Hindlimb muscle (tissue), 1 donor: ENCODE data around the gene TRIML1. TPM values are rescaled to one million over a fixed set of nuclear protein-coding genes. Genes with fewer than 3 reads are reported as not detected.

ENCODE experiments used
- DNase-seq: peaks from one replicate; pipeline ENCODE4 v3.0.0-alpha.2; 2013
- polyA plus RNA-seq: library from polyadenylated mRNA; unstranded; fragments of 120-200 nt; gene quantifications from one replicate; pipeline ENCODE4 v1.2.1, GENCODE V29; 2013; ENCODE audit not compliant: insufficient read length

The TRIML1 gene, protein sequence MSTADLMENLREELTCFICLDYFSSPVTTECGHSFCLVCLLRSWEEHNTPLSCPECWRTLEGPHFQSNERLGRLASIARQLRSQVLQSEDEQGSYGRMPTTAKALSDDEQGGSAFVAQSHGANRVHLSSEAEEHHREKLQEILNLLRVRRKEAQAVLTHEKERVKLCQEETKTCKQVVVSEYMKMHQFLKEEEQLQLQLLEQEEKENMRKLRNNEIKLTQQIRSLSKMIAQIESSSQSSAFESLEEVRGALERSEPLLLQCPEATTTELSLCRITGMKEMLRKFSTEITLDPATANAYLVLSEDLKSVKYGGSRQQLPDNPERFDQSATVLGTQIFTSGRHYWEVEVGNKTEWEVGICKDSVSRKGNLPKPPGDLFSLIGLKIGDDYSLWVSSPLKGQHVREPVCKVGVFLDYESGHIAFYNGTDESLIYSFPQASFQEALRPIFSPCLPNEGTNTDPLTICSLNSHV
- polyA plus RNA-seq = not detected

DNA sequence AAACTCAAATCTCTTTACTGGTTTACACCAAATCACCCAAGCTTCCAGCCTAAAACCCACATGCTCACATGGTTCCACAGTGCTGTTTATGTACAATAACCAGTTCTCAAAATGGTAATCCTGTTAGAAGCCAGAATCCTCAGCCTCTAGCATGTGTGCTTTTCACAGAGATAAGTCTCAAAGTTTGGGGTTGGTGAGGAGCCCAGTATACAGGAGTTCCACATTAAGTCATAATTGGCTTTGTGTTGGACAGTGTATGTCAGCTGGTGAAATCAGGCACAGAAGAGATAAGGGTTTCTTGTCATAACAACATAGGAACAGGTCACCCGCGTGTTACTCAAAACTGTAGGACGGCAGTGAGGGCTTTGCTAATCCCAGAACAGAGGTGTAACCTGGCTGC is at the start of gene TRIML1:
TSS of gene TRIML1 (plus strand) at position 301 of the 400 bp plus-strand sequence. CDS start 118 bp downstream, outside the sequence.
- DNase-seq = no peak

DNA sequence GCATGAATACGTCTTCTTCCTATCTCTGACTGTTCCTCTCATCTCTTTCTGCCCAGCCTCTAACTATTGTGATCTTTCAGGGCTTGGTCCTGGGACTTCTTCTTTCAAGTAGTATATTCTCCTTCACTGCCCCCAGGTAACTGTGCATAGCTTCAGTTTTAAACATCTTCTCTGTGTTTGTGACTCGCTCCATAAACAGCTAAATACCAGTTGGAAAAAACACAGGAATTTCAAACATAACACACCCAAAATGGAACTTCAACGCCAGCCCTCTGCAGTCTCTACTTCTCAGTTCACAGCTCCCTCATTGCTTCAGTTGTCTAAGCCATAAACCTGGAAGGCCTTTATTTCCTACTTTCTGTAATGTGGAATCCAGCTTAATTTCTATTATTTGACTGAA is 46.4 kb upstream of the TRIML1 start:
- no peak for DNase-seq

DNA sequence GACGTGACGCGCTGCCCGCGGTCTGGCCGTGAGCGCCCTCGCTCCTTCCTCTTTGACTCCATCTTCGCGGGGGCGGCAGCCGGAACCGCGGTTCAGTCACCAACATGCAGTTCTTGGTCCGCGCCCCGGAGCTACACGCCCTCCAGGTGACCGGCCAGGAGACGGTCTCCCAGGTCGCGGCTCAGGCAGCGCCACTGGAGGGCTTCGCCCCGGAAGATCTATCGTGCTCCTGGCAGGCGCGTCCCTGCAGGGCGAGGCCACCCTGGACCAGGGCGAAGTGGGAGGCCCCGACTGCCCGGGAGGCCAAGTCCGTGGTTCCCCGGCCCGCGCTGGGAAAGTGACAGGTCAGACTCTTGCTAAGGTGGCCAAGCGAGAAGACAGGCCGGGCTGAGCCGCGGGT is 32.8 kb upstream of the TRIML1 start:
- no peak for DNase-seq

DNA sequence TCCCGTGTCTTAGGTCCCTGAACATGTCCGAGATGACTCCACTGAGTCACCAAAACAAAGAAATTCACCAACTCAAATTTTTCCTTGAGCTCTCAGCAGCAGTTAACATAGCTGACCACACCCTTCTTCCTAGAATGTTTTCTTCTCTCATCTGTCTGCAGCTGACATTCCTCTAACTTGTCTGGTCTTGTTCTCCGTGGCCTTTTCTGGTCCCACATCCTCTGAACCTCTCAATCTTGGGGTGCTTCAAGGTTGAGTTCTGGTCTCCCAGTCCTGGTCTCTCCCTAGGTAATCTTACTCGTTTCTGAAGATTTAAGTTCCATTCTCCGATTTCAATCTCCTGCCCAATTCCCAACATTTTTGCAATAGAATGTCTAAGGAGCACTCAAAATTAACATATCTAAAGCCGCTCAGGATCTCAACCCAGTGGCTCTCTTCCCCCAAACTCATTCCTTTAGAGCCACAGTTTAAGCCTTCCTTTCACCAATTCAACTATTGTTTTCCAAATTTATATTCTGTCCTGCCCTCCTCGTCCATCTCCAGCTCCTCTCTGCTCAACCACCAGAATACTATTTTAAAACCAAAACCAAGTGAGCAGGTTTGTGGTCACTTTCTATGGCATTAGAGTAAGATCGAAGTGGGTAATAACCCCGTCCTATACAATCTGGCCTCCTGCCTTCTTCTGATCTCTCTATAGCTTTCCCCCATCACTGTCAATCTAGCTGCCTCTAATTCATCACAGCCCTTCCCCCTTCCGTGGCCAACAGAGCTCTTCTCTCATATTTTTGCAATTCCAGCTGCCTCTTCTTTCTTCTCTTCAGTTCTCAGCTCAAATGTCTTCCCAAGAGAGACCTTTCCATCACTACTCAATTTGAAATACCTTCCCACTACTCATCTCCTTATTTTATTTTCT is 31.1 kb upstream of the TRIML1 start:
- no peak for DNase-seq

DNA sequence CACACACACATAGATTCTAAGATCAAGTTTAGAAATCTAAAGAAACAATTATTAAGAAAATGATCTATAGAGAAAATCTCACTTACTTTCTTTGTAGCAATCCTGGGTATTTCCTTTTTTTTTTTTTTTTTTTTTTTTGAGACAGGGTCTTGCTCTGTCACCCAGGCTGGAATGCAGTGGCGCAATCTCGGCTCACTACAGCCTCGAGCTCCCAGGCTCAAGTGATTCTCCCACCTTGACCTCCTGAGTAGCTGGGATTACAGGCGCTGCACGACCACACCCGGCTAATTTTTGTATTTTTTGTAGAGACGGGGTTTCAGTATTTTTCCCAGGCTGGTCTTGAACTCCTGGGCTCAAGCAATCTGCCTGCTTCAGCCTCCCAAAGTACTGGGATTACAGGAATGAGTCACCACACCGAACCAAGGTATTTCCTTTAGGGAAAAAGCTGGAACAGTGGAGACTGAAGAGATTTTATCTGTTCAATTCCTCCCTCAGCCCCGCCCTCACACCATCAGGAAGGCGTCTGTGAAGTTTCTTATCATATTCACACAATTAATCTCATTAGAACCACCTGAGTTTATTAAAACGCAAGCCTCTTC is 30.0 kb upstream of the TRIML1 start, which contains the start of gene TRIML2:
TSS of gene TRIML2 (minus strand) at position 447 of the 599 bp plus-strand sequence. CDS start 4,235 bp downstream, outside the sequence.
- DNase-seq = no peak

DNA sequence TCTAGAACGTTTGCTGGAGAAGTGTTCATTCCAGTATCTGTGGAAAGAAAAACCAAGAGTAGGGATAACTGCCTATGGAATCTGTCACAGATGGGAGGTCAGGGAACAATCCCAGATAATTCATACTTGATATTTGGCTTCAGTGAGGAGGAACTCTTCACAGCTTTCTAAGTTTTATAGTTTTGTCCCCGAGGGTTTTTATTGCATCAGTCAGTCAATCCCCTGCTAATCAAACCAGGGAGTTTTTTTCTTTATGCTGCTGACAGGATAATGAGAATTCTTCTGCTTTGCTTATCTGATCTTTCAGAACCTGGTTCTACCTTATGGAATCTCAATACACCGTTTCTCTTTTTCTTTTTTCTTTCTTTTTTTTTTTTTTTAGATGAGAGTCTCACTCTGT is 29.2 kb upstream of the TRIML1 start:
- no peak for DNase-seq

DNA sequence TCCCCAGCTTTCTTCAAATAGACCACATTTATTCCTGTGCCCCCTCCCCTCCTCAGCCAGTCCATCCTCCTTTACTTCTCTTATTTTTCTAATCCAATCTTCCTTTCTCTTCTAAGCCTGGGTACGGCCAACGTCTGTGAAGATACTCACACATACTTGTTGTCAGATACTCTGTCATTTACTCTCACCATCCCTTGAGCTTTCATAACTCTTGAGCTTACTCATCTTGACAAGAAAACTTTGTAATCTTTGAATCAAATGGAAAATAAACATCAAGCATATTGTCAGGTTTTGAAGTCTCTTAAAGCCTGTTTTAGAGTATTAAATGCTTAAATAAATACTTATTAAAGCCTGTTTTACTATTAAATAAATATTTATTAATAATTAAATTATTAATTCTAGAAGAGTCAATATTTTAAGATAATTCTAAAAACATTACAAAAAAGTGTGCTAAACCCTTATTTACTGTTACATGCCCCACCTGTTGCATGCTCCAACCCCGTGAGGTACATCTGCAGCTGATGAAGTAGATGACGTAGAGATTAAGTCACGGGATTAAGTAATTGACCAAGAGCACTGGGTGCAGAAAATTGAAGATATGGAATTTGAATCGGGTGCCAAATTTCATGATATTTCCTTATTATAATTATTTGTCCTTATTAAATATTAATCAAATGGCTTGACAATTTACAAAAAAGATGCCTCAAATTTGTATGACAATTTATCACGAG is 28.3 kb upstream of the TRIML1 start:
- DNase-seq = no peak

DNA sequence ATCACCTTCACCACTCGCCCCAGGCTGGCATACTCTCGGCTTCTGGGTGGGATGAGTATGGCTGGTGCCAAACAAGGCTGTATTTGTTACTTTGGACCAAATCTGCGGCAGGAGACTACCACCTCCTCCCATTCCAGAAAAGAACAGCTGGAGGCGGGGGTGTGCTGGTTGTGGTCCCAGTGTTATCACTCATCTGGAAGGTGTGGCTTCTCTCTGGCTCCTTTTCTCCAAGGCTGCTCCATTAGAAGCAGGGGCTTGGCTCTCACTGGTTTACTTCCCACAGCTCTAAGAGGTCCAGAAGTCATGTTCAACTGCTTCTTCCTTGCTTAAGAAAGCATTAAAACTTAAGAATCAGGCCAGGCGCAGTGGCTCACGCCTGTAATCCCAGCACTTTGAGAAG is 27.3 kb upstream of the TRIML1 start:
- DNase-seq = no peak

DNA sequence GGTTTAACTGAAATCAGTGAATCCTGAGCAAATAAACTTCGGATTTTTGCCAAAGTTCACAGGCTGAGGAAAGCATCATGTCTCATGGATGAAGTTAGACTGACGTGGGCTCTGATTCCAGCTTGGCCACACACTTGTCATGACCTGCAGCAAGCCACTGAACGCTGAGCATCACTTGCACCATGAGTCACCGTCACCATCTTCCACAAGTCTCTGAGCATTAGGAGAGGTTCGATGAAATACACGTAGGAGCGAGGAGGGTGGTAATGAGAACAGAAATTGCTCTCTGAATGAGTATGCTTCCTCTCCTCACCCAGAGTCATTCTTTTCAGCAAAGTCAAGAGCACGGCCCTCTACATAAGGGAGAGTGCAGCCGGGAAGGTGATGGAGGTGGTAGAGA is 26.1 kb upstream of the TRIML1 start:
- no peak for DNase-seq

DNA sequence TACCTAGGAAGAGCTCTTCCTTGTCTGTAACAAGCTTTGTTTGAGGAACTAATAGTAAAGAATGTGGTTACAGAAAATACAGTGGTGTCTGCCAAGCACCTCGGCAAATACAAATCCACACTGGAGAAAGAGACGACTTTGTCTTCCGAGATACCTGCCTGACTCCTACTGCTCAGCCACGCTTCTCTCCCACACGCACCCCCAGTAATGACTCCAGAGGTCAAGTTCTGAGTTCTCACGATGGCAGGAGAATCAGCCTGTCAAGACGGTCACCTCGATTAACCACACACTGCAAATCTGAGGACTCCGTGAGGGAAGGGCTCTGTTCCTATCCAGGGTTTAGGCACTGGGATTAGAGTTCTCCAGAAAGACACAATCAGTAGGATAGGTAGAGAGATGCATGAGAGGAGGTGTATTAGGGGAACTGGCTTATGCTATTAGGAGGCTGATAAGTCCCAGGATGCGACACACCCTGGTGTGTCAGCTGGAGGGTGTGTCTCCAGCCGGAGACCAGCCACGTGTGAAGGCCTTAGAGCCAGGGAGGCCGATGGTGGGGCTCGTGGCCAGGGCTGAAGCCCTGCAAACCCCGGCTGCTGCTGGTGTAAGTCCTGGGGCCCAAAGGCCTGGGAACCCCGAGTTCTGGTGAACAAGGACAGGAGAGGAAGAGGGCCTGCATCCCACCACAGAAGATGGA is 21.5 kb upstream of the TRIML1 start:
- DNase-seq = no peak

DNA sequence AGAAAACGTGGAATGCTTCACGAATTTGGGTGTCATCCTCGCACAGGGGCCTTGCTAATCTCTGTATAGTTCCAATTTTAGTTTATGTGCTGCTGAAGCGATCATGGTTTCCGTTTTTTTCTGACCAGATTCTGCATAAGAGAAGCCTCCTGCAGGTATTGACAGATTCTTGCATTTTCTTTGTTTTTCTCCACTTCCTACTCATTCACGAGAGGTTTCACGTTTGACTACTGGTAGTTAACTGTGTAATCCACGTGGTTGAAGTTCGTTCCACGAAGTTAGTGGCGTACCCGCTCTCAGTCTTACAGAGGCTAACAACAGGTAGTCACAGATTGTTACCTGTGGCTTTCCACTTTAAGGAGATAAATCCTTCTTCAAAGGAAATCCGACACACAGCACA is 17.7 kb upstream of the TRIML1 start:
- no peak for DNase-seq

DNA sequence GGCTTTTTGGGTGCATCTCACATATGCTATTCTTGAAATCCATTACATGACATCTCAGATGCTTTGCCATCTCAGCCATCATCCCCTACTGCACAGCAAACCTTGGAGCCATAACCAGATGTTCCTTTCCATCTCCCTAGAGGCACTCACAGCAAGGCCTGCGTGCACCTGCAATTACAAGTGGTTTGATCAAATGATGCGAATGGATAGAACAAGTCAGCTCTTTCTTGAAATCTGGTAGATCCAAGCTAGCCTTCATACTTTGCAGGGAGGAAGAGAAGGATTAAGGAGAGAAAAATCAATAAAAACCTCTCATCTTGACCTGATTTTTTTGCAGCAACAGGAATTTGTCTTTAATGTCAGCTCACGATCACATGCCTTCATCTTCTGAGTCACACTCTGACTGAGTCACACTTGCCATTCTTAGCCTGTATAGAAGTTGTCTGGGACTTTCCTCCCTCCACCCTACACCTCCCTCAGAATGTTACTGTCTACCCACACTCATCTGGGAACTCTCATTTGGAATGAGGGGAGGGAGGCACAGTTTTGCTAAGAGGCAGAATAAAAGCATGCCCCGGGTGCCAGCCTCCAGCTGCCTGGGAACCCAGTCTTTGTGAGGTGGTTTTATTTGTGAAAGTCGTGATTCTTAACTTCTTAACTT is 11.9 kb upstream of the TRIML1 start:
- no peak for DNase-seq

DNA sequence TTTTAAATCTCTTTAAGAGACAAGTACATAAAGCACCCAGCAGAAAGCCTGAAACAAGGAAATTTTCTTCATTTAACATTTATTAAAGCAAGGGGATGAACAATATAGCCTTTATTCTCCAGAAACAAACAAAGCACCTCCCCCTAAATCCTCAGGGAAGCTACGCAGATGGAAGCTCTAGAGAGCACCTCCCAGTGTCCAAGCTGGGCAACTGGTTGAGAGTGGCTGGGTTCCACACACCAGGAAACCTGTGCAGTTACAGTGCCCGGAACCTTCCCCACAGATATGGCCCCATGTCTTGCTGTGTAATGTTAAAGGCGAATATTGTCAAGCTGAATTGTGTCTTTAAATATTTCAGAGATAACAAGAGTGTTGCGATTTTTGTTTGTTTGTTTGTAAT is 8.9 kb upstream of the TRIML1 start:
- DNase-seq = no peak

DNA sequence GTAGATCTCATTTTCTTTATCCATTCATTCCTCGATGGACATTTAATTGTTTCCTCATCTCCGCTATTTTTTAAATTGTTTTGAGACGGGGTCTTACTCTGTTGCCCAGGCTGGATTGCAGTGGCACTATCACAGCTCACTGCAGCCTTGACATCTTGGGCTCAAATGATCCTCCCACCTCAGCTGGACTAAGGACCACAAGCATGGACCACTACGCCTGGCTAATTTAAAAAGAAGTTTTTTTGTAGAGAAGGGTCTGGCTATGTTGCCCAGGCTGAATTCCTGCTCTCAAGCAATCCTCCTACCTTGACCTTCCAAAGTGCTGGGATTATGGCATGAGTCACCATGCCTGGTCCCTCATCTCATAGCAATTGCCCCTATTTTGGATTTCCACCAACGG is 7.0 kb upstream of the TRIML1 start:
- DNase-seq = no peak

DNA sequence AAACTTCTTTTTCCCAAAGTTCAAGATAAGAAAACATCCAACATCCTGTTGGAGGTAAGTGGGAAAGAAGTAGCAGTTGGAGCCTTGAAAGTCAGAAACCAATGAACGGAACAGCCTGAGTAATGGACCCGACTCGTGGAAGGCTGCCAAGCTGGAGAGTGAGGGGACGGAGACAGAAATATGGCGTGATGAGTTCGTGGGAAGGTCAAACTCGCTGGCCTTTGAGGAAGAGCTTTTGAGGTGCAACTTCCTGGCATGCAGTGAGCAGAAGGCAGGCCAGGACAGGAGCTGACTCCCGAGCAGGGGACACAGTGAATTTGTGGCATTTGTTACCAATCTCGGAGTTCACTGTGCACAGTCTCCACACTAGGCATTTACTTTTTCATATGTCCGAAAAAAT is 1.0 kb upstream of the TRIML1 start:
- DNase-seq = no peak

DNA sequence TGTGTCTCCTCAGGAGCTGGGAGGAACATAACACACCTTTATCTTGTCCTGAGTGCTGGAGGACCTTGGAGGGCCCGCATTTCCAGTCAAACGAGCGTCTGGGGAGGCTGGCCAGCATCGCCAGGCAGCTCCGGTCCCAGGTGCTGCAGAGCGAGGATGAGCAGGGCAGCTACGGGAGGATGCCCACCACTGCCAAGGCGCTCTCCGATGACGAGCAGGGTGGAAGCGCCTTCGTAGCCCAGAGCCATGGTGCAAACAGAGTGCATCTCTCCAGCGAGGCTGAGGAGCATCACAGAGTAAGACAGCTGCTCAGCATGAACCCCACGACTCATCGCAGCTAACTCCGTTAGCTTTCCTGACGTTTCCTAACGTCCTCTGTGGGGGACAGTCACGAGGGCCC is 430 bp downstream of the TRIML1 start:
- no peak for DNase-seq

DNA sequence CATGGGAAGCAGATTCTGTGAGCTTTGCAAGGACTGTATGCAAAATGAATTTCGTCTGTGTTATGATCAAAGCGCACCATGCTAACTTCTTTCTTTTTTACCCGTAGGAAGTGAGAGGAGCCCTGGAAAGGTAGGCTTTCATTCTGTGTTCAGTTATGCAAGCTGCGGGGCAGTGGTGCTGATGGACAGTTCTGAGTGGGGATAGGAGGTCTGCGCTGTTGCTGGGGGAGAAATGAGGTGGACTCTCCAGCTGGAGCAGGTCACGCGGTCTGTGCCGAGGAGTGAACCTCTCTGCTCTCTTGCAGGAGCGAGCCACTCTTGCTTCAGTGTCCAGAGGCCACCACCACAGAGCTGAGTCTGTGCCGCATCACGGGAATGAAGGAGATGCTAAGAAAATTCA is 4.5 kb downstream of the TRIML1 start:
- no peak for DNase-seq

DNA sequence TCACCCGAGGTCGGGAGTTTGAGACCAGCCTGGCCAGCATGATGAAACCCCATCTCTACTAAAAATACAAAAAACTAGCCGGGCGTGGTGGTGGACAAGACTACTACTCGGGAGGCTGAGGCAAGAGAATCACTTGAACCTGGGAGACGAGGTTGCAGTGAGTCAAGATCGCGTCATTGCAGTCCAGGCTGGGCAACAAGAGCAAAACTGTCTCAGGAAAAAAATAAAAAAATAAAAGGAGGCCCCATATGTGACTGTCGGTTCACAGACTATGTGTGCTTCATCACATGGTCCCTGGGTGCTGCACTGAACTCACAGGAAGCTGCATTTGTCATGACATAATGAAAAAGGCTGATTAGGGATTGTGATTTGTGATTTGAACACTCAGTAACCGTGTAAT is 6.4 kb downstream of the TRIML1 start:
- DNase-seq = no peak

DNA sequence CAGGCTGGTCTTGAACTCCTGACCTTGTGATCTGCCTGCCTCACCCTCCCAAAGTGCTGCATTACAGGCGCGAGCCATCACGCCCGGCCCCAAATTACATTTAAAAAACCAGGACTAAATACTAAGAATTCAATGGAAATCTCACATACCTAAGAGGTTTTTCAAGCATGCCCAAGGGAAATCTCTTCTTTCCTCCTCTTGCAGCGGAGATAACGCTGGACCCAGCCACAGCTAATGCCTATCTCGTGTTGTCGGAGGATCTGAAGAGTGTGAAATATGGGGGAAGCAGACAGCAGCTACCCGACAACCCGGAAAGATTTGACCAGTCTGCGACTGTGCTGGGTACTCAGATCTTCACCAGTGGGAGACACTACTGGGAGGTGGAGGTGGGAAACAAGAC is 7.4 kb downstream of the TRIML1 start:
- DNase-seq = no peak

DNA sequence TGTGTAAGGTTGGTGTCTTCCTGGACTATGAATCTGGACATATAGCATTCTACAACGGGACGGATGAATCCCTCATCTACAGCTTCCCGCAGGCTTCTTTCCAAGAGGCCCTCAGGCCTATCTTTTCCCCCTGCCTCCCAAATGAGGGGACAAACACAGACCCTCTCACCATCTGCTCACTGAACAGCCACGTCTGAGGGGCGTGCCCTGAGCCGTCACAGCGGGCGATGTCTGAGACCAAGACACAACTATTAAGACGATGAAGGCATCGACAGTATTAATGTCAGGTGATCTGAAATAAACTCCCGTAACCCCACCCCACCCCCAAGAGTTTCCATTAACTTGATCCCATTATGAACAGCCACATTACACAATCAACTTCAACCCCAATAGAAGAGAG is 7.9 kb downstream of the TRIML1 start:
- no peak for DNase-seq

DNA sequence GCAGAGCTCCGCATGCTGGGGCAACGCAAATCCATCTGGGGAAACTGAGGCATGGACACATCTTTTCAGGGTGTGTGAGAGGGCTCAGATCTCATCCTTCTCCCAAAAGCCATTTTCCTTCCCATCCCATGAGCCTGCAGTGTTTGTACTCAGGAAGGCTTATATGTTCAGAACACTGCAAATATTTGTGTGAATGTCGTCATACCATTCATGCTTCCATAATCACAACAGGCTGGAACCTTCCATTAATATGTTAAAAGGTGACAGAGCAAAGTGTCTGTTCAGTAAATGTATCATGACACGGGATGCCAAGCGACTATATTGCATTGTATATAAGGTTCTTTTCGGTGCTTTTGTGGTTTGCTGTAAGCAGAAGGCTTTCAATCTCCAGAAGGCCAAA is 8.5 kb downstream of the TRIML1 start:
- DNase-seq = no peak
